GM23338 (cell line): Measurements from ENCODE around the gene VPS37C. TPM values are rescaled to one million over a fixed set of nuclear protein-coding genes. Genes with fewer than 3 reads are reported as not detected.

ENCODE experiments used
- ATAC-seq: fragments of 200-7000 bp; cut with Tn5 transposase; 3 replicates; pipeline ENCODE4 v1.9.1; 2020
- DNase-seq: peaks from one replicate; pipeline ENCODE4 v3.0.0-alpha.2; 2015; ENCODE audit warnings: low spot score
- H2AFZ ChIP-seq: fragments of 200-600 bp; sonication (generic); 2 replicates; pipeline ENCODE4 v1.8.0; 2016; ENCODE audit warnings: antibody characterized with exemption, mild to moderate bottlenecking, moderate library complexity
- H3F3A ChIP-seq: fragments of 200-600 bp; sonication (generic); replicated peaks from 2 replicates; pipeline ENCODE4 v1.8.0; 2017; ENCODE audit warnings: antibody characterized with exemption, mixed run types, low read depth
- H3K27ac ChIP-seq: fragments of 200-600 bp; sonication (generic); 2 replicates; pipeline ENCODE4 v1.6.1; 2016; ENCODE audit warnings: low read depth
- H3K27me3 ChIP-seq: fragments of 200-600 bp; sonication (generic); 2 replicates; pipeline ENCODE4 v1.8.0; 2016; ENCODE audit warnings: mild to moderate bottlenecking, mixed run types, moderate library complexity; ENCODE audit not compliant: insufficient read depth
- H3K36me3 ChIP-seq: fragments of 200-600 bp; sonication (generic); 2 replicates; pipeline ENCODE4 v1.8.0; 2016; ENCODE audit warnings: mild to moderate bottlenecking; ENCODE audit not compliant: insufficient read depth
- H3K4me1 ChIP-seq: fragments of 200-600 bp; sonication (generic); 2 replicates; pipeline ENCODE4 v1.8.0; 2016; ENCODE audit warnings: mild to moderate bottlenecking, moderate library complexity; ENCODE audit not compliant: insufficient read depth
- H3K4me2 ChIP-seq: fragments of 200-600 bp; sonication (generic); 2 replicates; pipeline ENCODE4 v1.7.1; 2017; ENCODE audit warnings: mixed run types
- H3K4me3 ChIP-seq: fragments of 200-600 bp; sonication (generic); 2 replicates; pipeline ENCODE4 v1.6.1; 2016; ENCODE audit warnings: mixed run types
- H3K79me2 ChIP-seq: fragments of 200-600 bp; sonication (generic); replicated peaks from 2 replicates; pipeline ENCODE4 v1.8.0; 2017; ENCODE audit warnings: mild to moderate bottlenecking; ENCODE audit not compliant: insufficient read depth
- H3K9me2 ChIP-seq: fragments of 200-600 bp; sonication (generic); 2 replicates; pipeline ENCODE4 v1.8.0; 2017; ENCODE audit not compliant: insufficient read depth
- H4K20me1 ChIP-seq: fragments of 200-600 bp; sonication (generic); replicated peaks from 2 replicates; pipeline ENCODE4 v1.8.0; 2017; ENCODE audit warnings: mild to moderate bottlenecking; ENCODE audit not compliant: insufficient read depth
- H3K27ac Mint-ChIP-seq: 2 replicates; pipeline ENCODE4 v1.8.0; 2020; ENCODE audit warnings: inconsistent platforms, mild to moderate bottlenecking, moderate library complexity, mixed read lengths
- H3K27me3 Mint-ChIP-seq: 3 replicates; pipeline ENCODE4 v1.8.0; 2022; ENCODE audit warnings: low read depth, mild to moderate bottlenecking, moderate library complexity, mixed read lengths, inconsistent platforms; ENCODE audit not compliant: insufficient read depth, poor library complexity
- H3K36me3 Mint-ChIP-seq: 3 replicates; pipeline ENCODE4 v1.8.0; 2021; ENCODE audit warnings: low read depth, mild to moderate bottlenecking, inconsistent platforms, moderate library complexity, mixed read lengths
- H3K4me1 Mint-ChIP-seq: 3 replicates; pipeline ENCODE4 v1.8.0; 2020; ENCODE audit warnings: mild to moderate bottlenecking, inconsistent platforms, mixed read lengths
- H3K4me3 Mint-ChIP-seq: 3 replicates; pipeline ENCODE4 v1.8.0; 2021; ENCODE audit warnings: moderate library complexity, mild to moderate bottlenecking, inconsistent platforms, mixed read lengths
- H3K9me3 Mint-ChIP-seq: 3 replicates; pipeline ENCODE4 v1.8.0; 2020; ENCODE audit warnings: moderate library complexity, mild to moderate bottlenecking, inconsistent platforms, mixed read lengths
- CREB1 ChIP-seq: fragments of 250-450 bp; sonication (Bioruptor Pico); IDR thresholded peaks from 2 replicates; pipeline ENCODE4 v1.5.0; 2020; ENCODE audit warnings: low read depth, mild to moderate bottlenecking, moderate library complexity
- EZH2 ChIP-seq: fragments of 200-600 bp; sonication (generic); IDR thresholded peaks from one replicate; pipeline ENCODE4 v1.8.0; 2017; ENCODE audit warnings: antibody characterized with exemption, mild to moderate bottlenecking, low read depth; ENCODE audit not compliant: unreplicated experiment
- ZNF331 ChIP-seq: fragments of 250-450 bp; sonication (Bioruptor Pico); IDR thresholded peaks from 2 replicates; pipeline ENCODE4 v1.5.0; 2020; ENCODE audit warnings: low read depth, mild to moderate bottlenecking, moderate library complexity
- ZNF462 ChIP-seq: fragments of 250-450 bp; sonication (Bioruptor Pico); IDR thresholded peaks from 2 replicates; pipeline ENCODE4 v1.5.0; 2020; ENCODE audit warnings: mild to moderate bottlenecking, moderate library complexity
- polyA plus RNA-seq: library from polyadenylated mRNA; unstranded; fragments of >200 nt; fragmentation: Nextera tagmentation; extraction: Ambion mirVana; gene quantifications from 2 replicates; pipeline ENCODE4 v1.2.1, GENCODE V29; 2016
- total RNA-seq: library from RNA; depleted of rRNA; stranded (reverse); fragments of >200 nt; shearing (Covaris generic); gene quantifications from 2 replicates; pipeline ENCODE4 v1.2.3, GENCODE V29; 2014
- TF ChIP-seq, protein P1 (sequence below), 2 experiments: fragments of 200-600 bp in 1 of 2; sonication (generic) in 1 of 2; conservative IDR thresholded peaks; 2 replicates each; pipeline versions ENCODE4 v1.5.1 to v1.6.1; 2016 to 2017; ENCODE audit warnings: antibody characterized with exemption in 2 of 2, low read depth in 2 of 2, mild to moderate bottlenecking in 2 of 2, moderate library complexity in 1 of 2

The VPS37C gene
- total and polyA plus RNA-seq, 2 experiments from 2014 or later = 8.8 to 19.4 TPM

- TF ChIP-seq, protein P1, sequence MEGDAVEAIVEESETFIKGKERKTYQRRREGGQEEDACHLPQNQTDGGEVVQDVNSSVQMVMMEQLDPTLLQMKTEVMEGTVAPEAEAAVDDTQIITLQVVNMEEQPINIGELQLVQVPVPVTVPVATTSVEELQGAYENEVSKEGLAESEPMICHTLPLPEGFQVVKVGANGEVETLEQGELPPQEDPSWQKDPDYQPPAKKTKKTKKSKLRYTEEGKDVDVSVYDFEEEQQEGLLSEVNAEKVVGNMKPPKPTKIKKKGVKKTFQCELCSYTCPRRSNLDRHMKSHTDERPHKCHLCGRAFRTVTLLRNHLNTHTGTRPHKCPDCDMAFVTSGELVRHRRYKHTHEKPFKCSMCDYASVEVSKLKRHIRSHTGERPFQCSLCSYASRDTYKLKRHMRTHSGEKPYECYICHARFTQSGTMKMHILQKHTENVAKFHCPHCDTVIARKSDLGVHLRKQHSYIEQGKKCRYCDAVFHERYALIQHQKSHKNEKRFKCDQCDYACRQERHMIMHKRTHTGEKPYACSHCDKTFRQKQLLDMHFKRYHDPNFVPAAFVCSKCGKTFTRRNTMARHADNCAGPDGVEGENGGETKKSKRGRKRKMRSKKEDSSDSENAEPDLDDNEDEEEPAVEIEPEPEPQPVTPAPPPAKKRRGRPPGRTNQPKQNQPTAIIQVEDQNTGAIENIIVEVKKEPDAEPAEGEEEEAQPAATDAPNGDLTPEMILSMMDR (conservative IDR thresholded peaks at IDR 0.05; ENCODE audit: low read depth in 2 of 2) = no peak
- TF ChIP-seq ZNF331 (CRISPR knock-in tag) = no peak
- TF ChIP-seq ZNF462 = no peak
- TF ChIP-seq CREB1 (CRISPR knock-in tag) = no peak
Measured at GRCh38 chr11:61131998-61132555, 29.1 kb downstream of the VPS37C start (continued).

GRCh38 chr11:61131586-61131985 lies 29.6 kb downstream of the VPS37C start:
- peaks cover 15% of the 10 kb centered on the region for H3K4me1 Mint-ChIP-seq
- Histone ChIP-seq H3K4me2 (no peak overlapping the region), H3K27ac (no peak overlapping the region), H3K4me3 (no peak overlapping the region), H2AFZ (no peak overlapping the region), H3K36me3 (no peaks in the 10 kb centered on the region), H3K4me1 (peaks cover 2% of the 10 kb centered on the region; the same call in 1 of the 2 replicates), H3K27me3 (no peaks in the 10 kb centered on the region), H3K79me2 (no peaks in the 10 kb centered on the region), H3K9me2 (no peaks in the 10 kb centered on the region), H3F3A (no peaks in the 10 kb centered on the region), H4K20me1 (0 out of 2 replicates have a peak, but pooled peaks cover 2% of the 10 kb centered on the region)
- no peak for DNase-seq
- no peak overlapping the region for H3K27ac Mint-ChIP-seq
- peaks cover 5% of the 10 kb centered on the region; the same call in 1 of the 3 replicates for H3K36me3 Mint-ChIP-seq
- H3K9me3 Mint-ChIP-seq = no peaks in the 10 kb centered on the region
- no peak overlapping the region for H3K4me3 Mint-ChIP-seq
- ATAC-seq = no peak
- H3K27me3 Mint-ChIP-seq = peaks cover 7% of the 10 kb centered on the region
- TF ChIP-seq ZNF331 (CRISPR knock-in tag) = no peak
- no peak for TF ChIP-seq ZNF462
- TF ChIP-seq EZH2 = no peak
